Astrocyte (in vitro differentiated cells and primary cell): ENCODE measurements around the gene CTNNAL1.

ENCODE experiments used
- CTCF ChIP-seq: IDR thresholded peaks from 2 replicates; pipeline ENCODE4 v1.5.1; 2011; ENCODE audit warnings: low read depth, mild to moderate bottlenecking, inconsistent platforms, low read length, moderate library complexity; ENCODE audit not compliant: insufficient read depth
- EZH2 ChIP-seq: IDR thresholded peaks from 2 replicates; pipeline ENCODE4 v1.6.1; 2012; ENCODE audit warnings: mild to moderate bottlenecking, low read length, inconsistent platforms; ENCODE audit not compliant: insufficient read depth

GRCh38 chr9:109026306-109026705, 13.0 kb upstream of the CTNNAL1 start:
- no peak for TF ChIP-seq CTCF
- no peak for TF ChIP-seq EZH2
